ENCODE data around the gene CNKSR3.

- TF ChIP-seq CTCF (IDR thresholded peaks at IDR 0.05; ENCODE audit: insufficient read depth, low read length) (no peak), REST (IDR thresholded peaks at IDR 0.05; ENCODE audit: insufficient replicate concordance, low read depth) (no peak), POLR2AphosphoS5 (IDR thresholded peaks at IDR 0.05; ENCODE audit: low read depth) (no peak)
Measured at GRCh38 chr6:154367336-154367735, 143.1 kb downstream of the CNKSR3 start.

Measured in HL-60 (cell line).